ENCODE measurements around the gene CASZ1. TPM values are rescaled to one million over a fixed set of nuclear protein-coding genes. Genes with fewer than 3 reads are reported as not detected.

CASZ1 gene
- total and polyA plus RNA-seq, 12 donors: 19.5 to 79.8 (median 64.7) TPM

- intact Hi-C loops (cut with DNase I): no loop called here
- Histone ChIP-seq H3K4me3 (no peak overlapping the region), H3K27me3 (no peaks in the 10 kb centered on the region), H3K9me3 (no peaks in the 10 kb centered on the region), H3K27ac (peak overlapping the region in 8 of 10 donors; percentile 22 to 64 (median 41)), H3K4me1 (peaks cover 0 to 84% (median 50%) of the 10 kb centered on the region in 9 donors), H3K36me3 (no peaks in the 10 kb centered on the region)
- TF ChIP-seq CTCF (IDR thresholded peaks at IDR 0.05): no peak
- 56 to 59% methylated on average over 17 of the region's 17 CpGs for WGBS, 2 donors
- ATAC-seq: peak in 6 of 8 donors; percentile 20 to 46 (median 35)
- no peak for DNase-seq
These were observed 21.7 kb downstream of the CASZ1 start for GRCh38 chr1:10774615-10775310.

GRCh38 chr1:10773851-10774614, 22.4 kb downstream of the CASZ1 start:
- Histone ChIP-seq H3K4me3 (no peak overlapping the region), H3K9me3 (no peaks in the 10 kb centered on the region), H3K27me3 (no peaks in the 10 kb centered on the region), H3K36me3 (no peaks in the 10 kb centered on the region), H3K27ac (peak overlapping the region in 8 of 10 donors; percentile 22 to 64 (median 41)), H3K4me1 (peaks cover 0 to 77% (median 48%) of the 10 kb centered on the region in 9 donors)
- DNase-seq: no peak
- TF ChIP-seq CTCF (IDR thresholded peaks at IDR 0.05): no peak
- peak; percentile 49 to 88 (median 76) for ATAC-seq
- intact Hi-C loops (cut with DNase I): no loop called here
- 56 to 62% methylated on average over 17 of the region's 17 CpGs for WGBS, 2 donors

- H3K27ac ChIP-seq: peak overlapping the region in 4 of 10 donors; percentile 22 to 64 (median 45)
- 67 to 77% methylated on average over 12 of the region's 12 CpGs for WGBS, 2 donors
- H3K9me3 ChIP-seq: no peaks in the 10 kb centered on the region
- no peak for TF ChIP-seq CTCF (IDR thresholded peaks at IDR 0.05)
- intact Hi-C loops (cut with DNase I): no loop called here
- DNase-seq: no peak
- H3K36me3 ChIP-seq: no peaks in the 10 kb centered on the region
- no peak overlapping the region for H3K4me3 ChIP-seq
- H3K4me1 ChIP-seq: peaks cover 0 to 71% (median 49%) of the 10 kb centered on the region in 9 donors
- ATAC-seq: peak in 3 of 8 donors; percentile 3 to 25 (median 15)
- H3K27me3 ChIP-seq: no peaks in the 10 kb centered on the region
These were observed 23.1 kb downstream of the CASZ1 start for GRCh38 chr1:10773376-10773775.

GRCh38 chr1:10772711-10773110, 23.7 kb downstream of the CASZ1 start:
- intact Hi-C loops (cut with DNase I): no loop called here
- H3K36me3 ChIP-seq: no peaks in the 10 kb centered on the region
- H3K9me3 ChIP-seq: no peaks in the 10 kb centered on the region
- H3K4me3 ChIP-seq: no peak overlapping the region
- no peaks in the 10 kb centered on the region for H3K27me3 ChIP-seq
- 65 to 76% methylated on average over 7 of the region's 7 CpGs for WGBS, 2 donors
- DNase-seq (no peak), ATAC-seq (no peak)
- H3K4me1 ChIP-seq: peaks cover 0 to 69% (median 51%) of the 10 kb centered on the region in 9 donors
- H3K27ac ChIP-seq: no peak overlapping the region
- no peak for TF ChIP-seq CTCF (IDR thresholded peaks at IDR 0.05)
